ENCODE measurements around the gene A2M. TPM values are rescaled to one million over a fixed set of nuclear protein-coding genes. Genes with fewer than 3 reads are reported as not detected.
A peak's percentile ranks its signal among the peaks of the same experiment; 100 is the strongest.

Gene A2M
- total and polyA plus RNA-seq, 2 of the 13 experiments (the other 11 are each of a cell fraction or from before 2014, with no cell fraction given): 2,807 to 6,551 TPM

DNA sequence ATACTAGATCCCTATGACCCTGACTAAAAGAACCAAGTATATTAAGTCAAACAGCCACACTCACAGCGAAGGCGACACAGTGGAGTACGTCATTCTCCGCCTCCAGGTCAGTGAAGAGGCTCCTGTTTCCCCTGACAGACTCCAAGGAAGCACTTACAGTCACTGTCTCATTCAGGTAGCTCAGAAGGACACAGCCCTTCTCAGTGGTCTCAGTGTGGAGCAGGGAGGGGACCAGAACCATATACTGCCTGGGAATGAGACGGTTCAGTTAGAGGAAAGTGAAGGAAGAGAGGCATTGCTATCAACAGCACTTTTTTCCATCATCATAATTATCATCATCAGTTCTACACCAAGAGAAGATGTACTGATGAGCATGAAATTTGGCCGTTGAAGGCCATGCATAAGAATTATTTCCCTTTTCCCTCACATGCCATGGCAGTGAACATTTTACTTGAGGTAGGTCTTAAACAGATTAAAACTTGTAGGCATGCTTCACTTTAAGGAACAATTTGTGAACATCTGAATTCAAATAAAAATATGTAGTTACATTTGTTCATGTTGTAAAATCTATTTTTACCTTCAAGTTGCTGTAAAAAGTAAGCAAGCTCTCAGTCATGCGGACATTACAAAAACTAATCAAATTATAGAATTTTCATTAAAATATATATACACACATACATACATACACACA is 2.3 kb downstream of the A2M start (continued):
- TF ChIP-seq, protein P1, sequence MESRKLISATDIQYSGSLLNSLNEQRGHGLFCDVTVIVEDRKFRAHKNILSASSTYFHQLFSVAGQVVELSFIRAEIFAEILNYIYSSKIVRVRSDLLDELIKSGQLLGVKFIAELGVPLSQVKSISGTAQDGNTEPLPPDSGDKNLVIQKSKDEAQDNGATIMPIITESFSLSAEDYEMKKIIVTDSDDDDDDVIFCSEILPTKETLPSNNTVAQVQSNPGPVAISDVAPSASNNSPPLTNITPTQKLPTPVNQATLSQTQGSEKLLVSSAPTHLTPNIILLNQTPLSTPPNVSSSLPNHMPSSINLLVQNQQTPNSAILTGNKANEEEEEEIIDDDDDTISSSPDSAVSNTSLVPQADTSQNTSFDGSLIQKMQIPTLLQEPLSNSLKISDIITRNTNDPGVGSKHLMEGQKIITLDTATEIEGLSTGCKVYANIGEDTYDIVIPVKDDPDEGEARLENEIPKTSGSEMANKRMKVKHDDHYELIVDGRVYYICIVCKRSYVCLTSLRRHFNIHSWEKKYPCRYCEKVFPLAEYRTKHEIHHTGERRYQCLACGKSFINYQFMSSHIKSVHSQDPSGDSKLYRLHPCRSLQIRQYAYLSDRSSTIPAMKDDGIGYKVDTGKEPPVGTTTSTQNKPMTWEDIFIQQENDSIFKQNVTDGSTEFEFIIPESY (CRISPR knock-in tag; IDR thresholded peaks at IDR 0.05): no peak
- TF ChIP-seq NR2C2 (CRISPR knock-in tag; IDR thresholded peaks at IDR 0.05; ENCODE audit: borderline replicate concordance) (0 out of 2 replicates have a peak, but pooled peaks have one; percentile 16), ZNF138 (CRISPR knock-in tag; IDR thresholded peaks at IDR 0.05; ENCODE audit: low read depth) (no peak), SATB2 (CRISPR knock-in tag; IDR thresholded peaks at IDR 0.05) (no peak; the same call in 1 of the 2 replicates), ZBTB38 (CRISPR knock-in tag; IDR thresholded peaks at IDR 0.05) (peak; percentile 46; the same call in 1 of the 2 replicates), ZSCAN9 (CRISPR knock-in tag; IDR thresholded peaks at IDR 0.05; ENCODE audit: borderline replicate concordance) (0 out of 2 replicates have a peak, but pooled peaks have one; percentile 17), ZNF530 (CRISPR knock-in tag; IDR thresholded peaks at IDR 0.05; ENCODE audit: low read depth) (no peak), POLR2A (IDR thresholded peaks at IDR 0.05; ENCODE audit: insufficient read depth in 1 of 2, low read depth in 2 of 2, low read length in 2 of 2) (peak in 1 of 2 experiments; percentile 62; a peak in 2 of 4 replicates), EHMT2 (IDR thresholded peaks at IDR 0.05; ENCODE audit: borderline replicate concordance, low read depth, low read length) (no peak), ZC3H4 (CRISPR knock-in tag; IDR thresholded peaks at IDR 0.05; ENCODE audit: borderline replicate concordance) (peak; percentile 93), TSC22D2 (CRISPR knock-in tag; IDR thresholded peaks at IDR 0.05; ENCODE audit: borderline replicate concordance) (0 out of 2 replicates have a peak, but pooled peaks have one; percentile 33), AGO2 (optimal IDR thresholded peaks at IDR 0.05; ENCODE audit: low read depth, low read length) (peak; percentile 93), ZNF543 (CRISPR knock-in tag; IDR thresholded peaks at IDR 0.05) (no peak), SIX4 (CRISPR knock-in tag; IDR thresholded peaks at IDR 0.05) (0 out of 2 replicates have a peak, but pooled peaks have one; percentile 13), PCBP1 (IDR thresholded peaks at IDR 0.05; ENCODE audit: borderline replicate concordance, low read depth, low read length) (no peak), PHF8 (CRISPR knock-in tag; IDR thresholded peaks at IDR 0.05) (peak; percentile 39), FOSL1 (CRISPR knock-in tag; IDR thresholded peaks at IDR 0.05; ENCODE audit: borderline replicate concordance) (no peak), AKAP8 (CRISPR knock-in tag; IDR thresholded peaks at IDR 0.05) (no peak)
- TF ChIP-seq, protein P2, sequence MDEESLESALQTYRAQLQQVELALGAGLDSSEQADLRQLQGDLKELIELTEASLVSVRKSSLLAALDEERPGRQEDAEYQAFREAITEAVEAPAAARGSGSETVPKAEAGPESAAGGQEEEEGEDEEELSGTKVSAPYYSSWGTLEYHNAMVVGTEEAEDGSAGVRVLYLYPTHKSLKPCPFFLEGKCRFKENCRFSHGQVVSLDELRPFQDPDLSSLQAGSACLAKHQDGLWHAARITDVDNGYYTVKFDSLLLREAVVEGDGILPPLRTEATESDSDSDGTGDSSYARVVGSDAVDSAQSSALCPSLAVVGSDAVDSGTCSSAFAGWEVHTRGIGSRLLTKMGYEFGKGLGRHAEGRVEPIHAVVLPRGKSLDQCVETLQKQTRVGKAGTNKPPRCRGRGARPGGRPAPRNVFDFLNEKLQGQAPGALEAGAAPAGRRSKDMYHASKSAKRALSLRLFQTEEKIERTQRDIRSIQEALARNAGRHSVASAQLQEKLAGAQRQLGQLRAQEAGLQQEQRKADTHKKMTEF (CRISPR knock-in tag; IDR thresholded peaks at IDR 0.05): peak; percentile 36; the same call in 1 of the 2 replicates
- TF ChIP-seq, protein P3, sequence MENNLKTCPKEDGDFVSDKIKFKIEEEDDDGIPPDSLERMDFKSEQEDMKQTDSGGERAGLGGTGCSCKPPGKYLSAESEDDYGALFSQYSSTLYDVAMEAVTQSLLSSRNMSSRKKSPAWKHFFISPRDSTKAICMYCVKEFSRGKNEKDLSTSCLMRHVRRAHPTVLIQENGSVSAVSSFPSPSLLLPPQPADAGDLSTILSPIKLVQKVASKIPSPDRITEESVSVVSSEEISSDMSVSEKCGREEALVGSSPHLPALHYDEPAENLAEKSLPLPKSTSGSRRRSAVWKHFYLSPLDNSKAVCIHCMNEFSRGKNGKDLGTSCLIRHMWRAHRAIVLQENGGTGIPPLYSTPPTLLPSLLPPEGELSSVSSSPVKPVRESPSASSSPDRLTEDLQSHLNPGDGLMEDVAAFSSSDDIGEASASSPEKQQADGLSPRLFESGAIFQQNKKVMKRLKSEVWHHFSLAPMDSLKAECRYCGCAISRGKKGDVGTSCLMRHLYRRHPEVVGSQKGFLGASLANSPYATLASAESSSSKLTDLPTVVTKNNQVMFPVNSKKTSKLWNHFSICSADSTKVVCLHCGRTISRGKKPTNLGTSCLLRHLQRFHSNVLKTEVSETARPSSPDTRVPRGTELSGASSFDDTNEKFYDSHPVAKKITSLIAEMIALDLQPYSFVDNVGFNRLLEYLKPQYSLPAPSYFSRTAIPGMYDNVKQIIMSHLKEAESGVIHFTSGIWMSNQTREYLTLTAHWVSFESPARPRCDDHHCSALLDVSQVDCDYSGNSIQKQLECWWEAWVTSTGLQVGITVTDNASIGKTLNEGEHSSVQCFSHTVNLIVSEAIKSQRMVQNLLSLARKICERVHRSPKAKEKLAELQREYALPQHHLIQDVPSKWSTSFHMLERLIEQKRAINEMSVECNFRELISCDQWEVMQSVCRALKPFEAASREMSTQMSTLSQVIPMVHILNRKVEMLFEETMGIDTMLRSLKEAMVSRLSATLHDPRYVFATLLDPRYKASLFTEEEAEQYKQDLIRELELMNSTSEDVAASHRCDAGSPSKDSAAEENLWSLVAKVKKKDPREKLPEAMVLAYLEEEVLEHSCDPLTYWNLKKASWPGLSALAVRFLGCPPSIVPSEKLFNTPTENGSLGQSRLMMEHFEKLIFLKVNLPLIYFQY (CRISPR knock-in tag; IDR thresholded peaks at IDR 0.05; ENCODE audit: borderline replicate concordance): no peak
- TF ChIP-seq, protein P4, sequence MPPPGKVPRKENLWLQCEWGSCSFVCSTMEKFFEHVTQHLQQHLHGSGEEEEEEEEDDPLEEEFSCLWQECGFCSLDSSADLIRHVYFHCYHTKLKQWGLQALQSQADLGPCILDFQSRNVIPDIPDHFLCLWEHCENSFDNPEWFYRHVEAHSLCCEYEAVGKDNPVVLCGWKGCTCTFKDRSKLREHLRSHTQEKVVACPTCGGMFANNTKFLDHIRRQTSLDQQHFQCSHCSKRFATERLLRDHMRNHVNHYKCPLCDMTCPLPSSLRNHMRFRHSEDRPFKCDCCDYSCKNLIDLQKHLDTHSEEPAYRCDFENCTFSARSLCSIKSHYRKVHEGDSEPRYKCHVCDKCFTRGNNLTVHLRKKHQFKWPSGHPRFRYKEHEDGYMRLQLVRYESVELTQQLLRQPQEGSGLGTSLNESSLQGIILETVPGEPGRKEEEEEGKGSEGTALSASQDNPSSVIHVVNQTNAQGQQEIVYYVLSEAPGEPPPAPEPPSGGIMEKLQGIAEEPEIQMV (CRISPR knock-in tag; IDR thresholded peaks at IDR 0.05; ENCODE audit: low read depth): no peak

All from HepG2 (cell line).